Midbrain (tissue), 1 donor: ENCODE data around the gene NHSL2.
"Not testable (repeated sequence)": the region's sequence is repeated elsewhere in the genome, so short reads cannot be mapped to it uniquely, and the experiment has no call there.

Source experiments
- DNase-seq: peaks from one replicate; lab custom pipeline; 2025; lab: John Stamatoyannopoulos, UW

The NHSL2 gene

GRCh38 chrX:71910643-71910985 lies at the start of gene NHSL2:
NHSL2 (plus strand) TSS chrX:71910845.
- no peak for DNase-seq

DNA sequence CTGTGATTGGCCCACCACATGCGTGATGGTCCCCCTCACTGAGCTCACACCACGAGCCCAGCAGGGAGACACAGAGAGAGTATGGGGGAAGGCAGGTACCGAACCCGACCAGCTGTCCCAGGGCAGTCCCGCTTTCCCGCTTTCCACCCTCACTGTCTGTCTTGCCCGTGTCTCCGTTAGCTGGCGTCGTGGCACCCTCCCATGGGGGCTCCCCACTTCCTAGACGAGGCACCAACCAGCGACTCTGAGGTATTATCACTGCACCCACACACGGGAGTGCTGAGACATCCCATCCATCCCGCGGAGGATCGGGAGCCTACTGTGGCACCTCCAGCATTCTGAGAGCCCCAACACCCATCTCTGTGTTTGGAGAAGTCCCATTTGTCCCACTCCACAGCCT lies 43.0 kb upstream of the NHSL2 start:
- DNase-seq: no peak

DNA sequence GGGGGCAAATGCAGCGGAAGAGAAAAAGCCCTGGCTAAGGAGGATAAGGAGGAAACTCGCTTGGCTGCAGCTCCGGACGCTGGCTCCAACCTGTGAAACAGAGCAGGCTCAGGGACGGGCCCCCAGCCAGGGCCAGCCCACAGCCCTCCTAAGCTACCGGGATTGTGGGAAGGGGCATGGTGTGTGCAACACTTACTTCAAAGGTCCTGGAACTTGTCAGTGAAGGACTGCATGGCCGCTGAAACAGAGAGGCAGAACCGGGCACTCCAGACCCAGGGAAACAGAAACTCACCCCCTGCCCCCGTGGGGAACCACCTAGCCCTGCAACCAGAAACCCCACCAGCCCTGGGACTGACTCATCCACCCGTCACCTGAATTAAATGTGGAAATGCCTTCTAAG lies 41.1 kb upstream of the NHSL2 start:
- DNase-seq: not testable (repeated sequence)

- DNase-seq: no peak
Measured at GRCh38 chrX:71870208-71871098, 40.2 kb upstream of the NHSL2 start.

GRCh38 chrX:71871367-71871766 lies 39.3 kb upstream of the NHSL2 start:
- DNase-seq: no peak

- no peak for DNase-seq
Measured at GRCh38 chrX:71872542-71873458, 37.8 kb upstream of the NHSL2 start.

- no peak for DNase-seq
Measured at GRCh38 chrX:71873459-71873833, 37.2 kb upstream of the NHSL2 start.

DNA sequence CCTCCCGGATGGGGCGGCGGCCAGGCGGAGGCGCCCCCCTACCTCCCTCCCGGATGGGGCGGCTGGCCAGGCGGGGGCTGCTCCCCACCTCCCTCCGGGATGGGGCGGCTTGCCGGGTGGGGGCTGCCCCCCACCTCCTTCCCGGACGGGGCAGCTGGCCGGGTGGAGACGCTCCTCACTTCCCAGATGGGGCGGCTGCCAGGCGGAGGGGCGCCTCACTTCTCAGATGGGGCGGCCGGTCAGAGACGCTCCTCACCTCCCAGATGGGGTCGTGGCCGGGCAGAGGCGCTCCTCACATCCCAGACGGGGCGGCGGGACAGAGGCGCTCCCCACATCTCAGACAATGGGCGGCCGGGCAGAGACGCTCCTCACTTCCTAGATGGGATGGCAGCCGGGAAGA lies 33.8 kb upstream of the NHSL2 start:
- DNase-seq: not testable (repeated sequence)

GRCh38 chrX:71885099-71885498 lies 25.5 kb upstream of the NHSL2 start:
- no peak for DNase-seq

GRCh38 chrX:71895607-71896006 lies 15.0 kb upstream of the NHSL2 start:
- no peak for DNase-seq

- DNase-seq: no peak
Measured at GRCh38 chrX:71906144-71906543, 4.5 kb upstream of the NHSL2 start.

DNA sequence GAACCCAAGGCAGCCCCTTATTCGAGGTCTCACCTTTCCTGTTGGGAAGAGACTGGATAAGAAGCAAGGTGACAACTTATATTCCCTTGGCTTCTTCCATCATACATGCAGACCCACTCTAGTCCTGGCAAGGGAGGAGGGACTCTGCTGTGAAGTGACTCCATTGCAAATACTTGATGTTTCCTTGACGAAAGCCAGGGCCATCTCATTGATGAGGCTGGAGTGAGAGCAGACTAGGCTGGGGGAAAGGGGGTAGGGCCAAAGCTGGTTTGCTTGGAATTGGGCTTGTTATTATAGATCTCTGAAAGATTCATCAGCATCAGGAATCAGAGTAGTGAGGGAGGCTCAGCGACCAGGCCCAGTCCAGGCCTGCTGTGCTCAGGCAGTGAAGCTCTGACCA lies 2.3 kb upstream of the NHSL2 start:
- DNase-seq: no peak

GRCh38 chrX:71909956-71910355 lies 689 bp upstream of the NHSL2 start:
- no peak for DNase-seq

DNA sequence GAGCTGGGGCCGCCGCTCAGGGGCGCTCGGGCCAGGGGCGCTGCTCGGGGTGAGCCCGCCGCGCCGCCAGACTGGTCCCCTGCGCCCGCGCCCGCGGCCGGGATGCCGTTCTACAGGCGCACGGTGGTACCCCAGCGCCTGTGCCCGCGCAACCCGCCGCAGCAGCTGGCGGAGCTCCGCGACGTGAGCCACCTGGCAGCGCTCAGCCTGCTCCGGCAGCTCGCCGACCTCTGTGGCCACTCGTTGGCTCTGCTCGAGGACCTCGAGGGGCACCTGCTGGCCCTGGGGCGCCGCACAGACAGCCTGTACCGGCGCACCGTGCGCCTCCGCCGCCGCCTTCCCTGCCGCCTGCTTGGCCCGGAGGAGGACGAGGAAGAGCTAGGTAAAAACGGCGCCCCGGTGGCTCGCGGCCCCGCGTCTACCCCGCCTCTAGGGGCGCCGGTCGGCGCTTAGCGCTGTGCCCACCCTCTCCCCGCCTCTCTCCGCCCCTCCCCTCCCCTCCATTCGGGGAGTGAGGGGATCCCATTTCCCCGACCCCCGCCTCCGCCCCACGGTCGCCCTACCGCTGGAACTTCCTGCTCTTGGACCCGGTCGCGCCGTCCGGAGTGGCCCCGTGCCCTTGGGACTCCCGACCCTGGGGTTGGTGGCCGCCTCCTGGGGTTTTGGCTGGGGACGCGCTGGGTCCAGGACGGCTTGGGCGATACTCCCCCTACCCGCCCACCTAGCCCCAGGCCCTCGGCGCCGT lies 513 bp downstream of the NHSL2 start:
- no peak for DNase-seq

DNA sequence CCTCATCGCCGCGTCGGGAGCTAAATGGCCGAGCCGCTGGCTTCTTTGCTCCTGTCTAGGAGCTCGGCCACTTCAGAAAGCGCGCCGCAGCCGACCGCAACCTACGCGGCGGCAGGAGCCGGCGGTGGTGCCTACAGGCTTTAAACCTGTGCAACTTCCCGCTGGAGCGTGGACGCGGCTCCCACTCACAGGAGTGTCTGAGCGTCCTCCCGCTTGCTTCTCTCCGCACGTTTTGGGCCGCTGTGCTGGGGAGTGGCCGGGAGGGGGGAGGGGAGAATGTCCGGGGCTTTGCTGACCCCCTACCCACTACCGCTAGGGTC lies 1.0 kb downstream of the NHSL2 start:
- no peak for DNase-seq

GRCh38 chrX:71912156-71912555 lies 1.5 kb downstream of the NHSL2 start:
- DNase-seq: no peak

DNA sequence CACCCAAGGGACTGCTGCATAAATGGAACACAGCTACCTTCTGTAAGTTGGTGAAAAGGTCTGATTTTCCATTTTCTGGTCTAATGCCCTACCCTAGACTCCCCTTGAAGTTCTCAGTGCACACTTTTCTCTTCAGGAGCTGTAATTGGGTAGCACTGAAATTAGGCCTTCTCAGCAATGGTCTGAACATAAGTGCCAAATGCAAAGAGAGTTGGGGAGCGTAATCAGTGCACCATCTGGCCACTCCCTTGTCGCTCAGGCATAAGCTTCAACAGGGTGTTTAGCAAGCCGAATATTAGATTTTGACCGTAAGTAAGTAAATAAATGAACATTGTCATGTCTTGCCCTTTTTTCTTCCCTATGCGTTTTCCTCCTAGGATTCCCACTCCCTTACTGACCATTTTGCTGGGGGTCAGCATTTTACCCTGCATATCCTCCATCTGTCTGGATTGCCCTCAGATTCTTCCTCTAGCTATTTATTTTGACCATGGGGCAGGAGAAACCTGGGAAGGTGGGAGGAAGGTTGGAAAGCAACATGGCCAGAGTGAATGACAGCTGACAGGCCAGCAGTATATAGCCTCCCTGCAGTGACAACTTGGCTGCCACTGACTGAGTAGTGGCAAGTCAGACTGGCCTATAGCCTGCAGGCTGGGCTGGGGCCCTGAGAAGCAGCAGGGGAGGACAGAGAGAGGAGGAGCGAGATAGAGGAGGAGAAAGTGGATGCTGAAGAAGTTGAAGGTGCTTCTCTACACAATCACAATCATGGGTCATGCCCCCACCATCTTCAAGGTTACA lies 2.7 kb downstream of the NHSL2 start:
- no peak for DNase-seq

GRCh38 chrX:71917621-71918343 lies 7.1 kb downstream of the NHSL2 start:
- no peak for DNase-seq

- DNase-seq: no peak
Measured at GRCh38 chrX:71919431-71919830, 8.8 kb downstream of the NHSL2 start.

GRCh38 chrX:71919886-71920285 lies 9.2 kb downstream of the NHSL2 start:
- no peak for DNase-seq

GRCh38 chrX:71922686-71923085 lies 12.0 kb downstream of the NHSL2 start:
- no peak for DNase-seq
